Kasumi-1 (cell line): Measurements from ENCODE around the gene AIP.

ENCODE experiments used
- DNase-seq, 2 experiments: peaks; one replicate each; lab custom pipeline; 2025; lab: John Stamatoyannopoulos, UW

AIP gene

GRCh38 chr11:67534070-67534679, 51.3 kb downstream of the AIP start:
- DNase-seq = peak in 1 of 2 experiments; percentile 6

GRCh38 chr11:67535561-67535960, 52.7 kb downstream of the AIP start:
- DNase-seq = no peak

- DNase-seq = no peak
Measured at GRCh38 chr11:67538306-67538705, 55.5 kb downstream of the AIP start.

- no peak for DNase-seq
Measured at GRCh38 chr11:67538823-67539505, 56.1 kb downstream of the AIP start.

GRCh38 chr11:67539550-67539949, 56.7 kb downstream of the AIP start:
- DNase-seq = no peak
